ENCODE data around the gene MBOAT2.

Gene MBOAT2

GRCh38 chr2:9033385-9034168 is 30.1 kb upstream of the MBOAT2 start:
- Histone ChIP-seq H3K4me3 (ENCODE audit: insufficient read depth, low read length, poor library complexity, severe bottlenecking) (no peak overlapping the region), H3K27ac (ENCODE audit: low read depth, low read length) (no peak overlapping the region), H3K27me3 (ENCODE audit: low read length) (no peaks in the 10 kb centered on the region), H4K20me1 (ENCODE audit: low read depth, low read length) (no peaks in the 10 kb centered on the region), H3F3A (ENCODE audit: insufficient read depth) (no peaks in the 10 kb centered on the region), H3K9ac (ENCODE audit: low read length) (no peak overlapping the region), H3K4me2 (ENCODE audit: low read depth, low read length, poor library complexity, severe bottlenecking) (no peak overlapping the region), H3K9me3 (ENCODE audit: insufficient read depth, low read length) (no peaks in the 10 kb centered on the region), H3K36me3 (ENCODE audit: low read length) (no peaks in the 10 kb centered on the region), H2AFZ (ENCODE audit: low read depth, low read length, severe bottlenecking) (no peak overlapping the region), H3K9me2 (replicated peaks; ENCODE audit: insufficient read depth, low read length) (no peaks in the 10 kb centered on the region), H3K79me2 (ENCODE audit: insufficient read depth, low read length) (no peaks in the 10 kb centered on the region)
- TF ChIP-seq CTCF (IDR thresholded peaks at IDR 0.05; ENCODE audit: insufficient read depth, low read length, poor library complexity, severe bottlenecking): no peak
- TF ChIP-seq EZH2phosphoT487 (conservative IDR thresholded peaks at IDR 0.05; ENCODE audit: low read length): no peak

GRCh38 chr2:9032536-9033255 is 29.2 kb upstream of the MBOAT2 start:
- Histone ChIP-seq H3K9me2 (replicated peaks; ENCODE audit: insufficient read depth, low read length) (no peaks in the 10 kb centered on the region), H4K20me1 (ENCODE audit: low read depth, low read length) (no peaks in the 10 kb centered on the region), H3K9ac (ENCODE audit: low read length) (no peak overlapping the region), H3K36me3 (ENCODE audit: low read length) (no peaks in the 10 kb centered on the region), H3K4me3 (ENCODE audit: insufficient read depth, low read length, poor library complexity, severe bottlenecking) (no peak overlapping the region), H3K27ac (ENCODE audit: low read depth, low read length) (no peak overlapping the region), H3F3A (ENCODE audit: insufficient read depth) (no peaks in the 10 kb centered on the region), H3K79me2 (ENCODE audit: insufficient read depth, low read length) (no peaks in the 10 kb centered on the region), H2AFZ (ENCODE audit: low read depth, low read length, severe bottlenecking) (no peak overlapping the region), H3K4me2 (ENCODE audit: low read depth, low read length, poor library complexity, severe bottlenecking) (no peak overlapping the region), H3K9me3 (ENCODE audit: insufficient read depth, low read length) (no peaks in the 10 kb centered on the region), H3K27me3 (ENCODE audit: low read length) (no peaks in the 10 kb centered on the region)
- TF ChIP-seq CTCF (IDR thresholded peaks at IDR 0.05; ENCODE audit: insufficient read depth, low read length, poor library complexity, severe bottlenecking): no peak
- no peak for TF ChIP-seq EZH2phosphoT487 (conservative IDR thresholded peaks at IDR 0.05; ENCODE audit: low read length)

GRCh38 chr2:9032121-9032520 is 28.6 kb upstream of the MBOAT2 start:
- Histone ChIP-seq H3K4me2 (ENCODE audit: low read depth, low read length, poor library complexity, severe bottlenecking) (no peak overlapping the region), H3K9ac (ENCODE audit: low read length) (no peak overlapping the region), H3K9me2 (replicated peaks; ENCODE audit: insufficient read depth, low read length) (no peaks in the 10 kb centered on the region), H3K27me3 (ENCODE audit: low read length) (no peaks in the 10 kb centered on the region), H3K9me3 (ENCODE audit: insufficient read depth, low read length) (no peaks in the 10 kb centered on the region), H2AFZ (ENCODE audit: low read depth, low read length, severe bottlenecking) (no peak overlapping the region), H3K79me2 (ENCODE audit: insufficient read depth, low read length) (no peaks in the 10 kb centered on the region), H3F3A (ENCODE audit: insufficient read depth) (no peaks in the 10 kb centered on the region), H3K27ac (ENCODE audit: low read depth, low read length) (no peak overlapping the region), H4K20me1 (ENCODE audit: low read depth, low read length) (no peaks in the 10 kb centered on the region), H3K36me3 (ENCODE audit: low read length) (no peaks in the 10 kb centered on the region), H3K4me3 (ENCODE audit: insufficient read depth, low read length, poor library complexity, severe bottlenecking) (no peak overlapping the region)
- no peak for TF ChIP-seq EZH2phosphoT487 (conservative IDR thresholded peaks at IDR 0.05; ENCODE audit: low read length)
- TF ChIP-seq CTCF (IDR thresholded peaks at IDR 0.05; ENCODE audit: insufficient read depth, low read length, poor library complexity, severe bottlenecking): no peak

Measured in SU-DHL-6 (cell line).